Subcutaneous abdominal adipose tissue (tissue), 5 donors: ENCODE measurements around the gene MRPL22.
"Not testable (repeated sequence)": the region's sequence is repeated elsewhere in the genome, so short reads cannot be mapped to it uniquely, and the experiment has no call there.

Experiments used
- H3K27ac ChIP-seq: one replicate; pipeline ENCODE4 v1.7.0; 2013; ENCODE audit warnings: low read depth, mild to moderate bottlenecking, inconsistent platforms, low read length, moderate library complexity
- H3K27me3 ChIP-seq, 5 donors: one replicate each; pipeline ENCODE4 v1.7.0; 2013; ENCODE audit warnings: low read length in 5 of 5, inconsistent platforms in 1 of 5; ENCODE audit not compliant: control insufficient read depth in 5 of 5, insufficient read depth in 4 of 5
- H3K36me3 ChIP-seq, 5 donors: one replicate each; pipeline ENCODE4 v1.7.0; 2013; ENCODE audit warnings: low read length in 5 of 5; ENCODE audit not compliant: control insufficient read depth in 5 of 5, insufficient read depth in 5 of 5
- H3K4me1 ChIP-seq, 5 donors: one replicate each; pipeline ENCODE4 v1.7.0; 2013; ENCODE audit warnings: low read length in 5 of 5, mild to moderate bottlenecking in 3 of 5, moderate library complexity in 1 of 5; ENCODE audit not compliant: control insufficient read depth in 5 of 5, insufficient read depth in 5 of 5
- H3K4me3 ChIP-seq, 5 donors: one replicate each; pipeline ENCODE4 v1.7.0; 2013; ENCODE audit warnings: low read length in 5 of 5, low read depth in 1 of 5
- H3K9ac ChIP-seq, 5 donors: one replicate each; pipeline ENCODE4 v1.7.0; 2013; ENCODE audit warnings: low read length in 5 of 5, mild to moderate bottlenecking in 4 of 5, moderate library complexity in 3 of 5
- H3K9me3 ChIP-seq, 5 donors: one replicate each; pipeline ENCODE4 v1.7.0; 2013; ENCODE audit warnings: low read length in 5 of 5; ENCODE audit not compliant: control insufficient read depth in 5 of 5
- donor health status: healthy.
- donor health status: healthy.
- donor health status: healthy.
- donor health status: healthy.
- donor health status: healthy.

The MRPL22 gene

GRCh38 chr5:154984946-154985516 lies 44.2 kb downstream of the MRPL22 start:
- Histone ChIP-seq H3K9me3 (no peaks in the 10 kb centered on the region), H3K27ac (no peak overlapping the region), H3K36me3 (no peaks in the 10 kb centered on the region), H3K9ac (no peak overlapping the region), H3K4me3 (no peak overlapping the region), H3K27me3 (no peaks in the 10 kb centered on the region), H3K4me1 (peaks cover 0 to 8% (median 0%) of the 10 kb centered on the region in 5 donors)

GRCh38 chr5:154986151-154986550 lies 45.3 kb downstream of the MRPL22 start:
- Histone ChIP-seq H3K36me3 (no peaks in the 10 kb centered on the region), H3K4me1 (peaks cover 0 to 8% (median 0%) of the 10 kb centered on the region in 5 donors), H3K27me3 (no peaks in the 10 kb centered on the region), H3K9me3 (no peaks in the 10 kb centered on the region), H3K27ac (no peak overlapping the region), H3K4me3 (no peak overlapping the region), H3K9ac (no peak overlapping the region)

GRCh38 chr5:154989626-154990025 lies 48.8 kb downstream of the MRPL22 start:
- Histone ChIP-seq H3K36me3 (no peaks in the 10 kb centered on the region), H3K4me1 (peaks cover 0 to 8% (median 0%) of the 10 kb centered on the region in 5 donors), H3K27me3 (no peaks in the 10 kb centered on the region), H3K9ac (no peak overlapping the region), H3K27ac (no peak overlapping the region), H3K9me3 (no peaks in the 10 kb centered on the region), H3K4me3 (no peak overlapping the region)

- Histone ChIP-seq H3K27ac (no peak overlapping the region), H3K36me3 (no peaks in the 10 kb centered on the region), H3K4me1 (no peaks in the 10 kb centered on the region)
Measured at GRCh38 chr5:154993461-154993860, 52.6 kb downstream of the MRPL22 start.

GRCh38 chr5:154995679-154996078 lies 54.8 kb downstream of the MRPL22 start:
- no peaks in the 10 kb centered on the region for H3K4me1 ChIP-seq
- no peaks in the 10 kb centered on the region for H3K9me3 ChIP-seq
- no peak overlapping the region for H3K9ac ChIP-seq
- H3K27me3 ChIP-seq = no peaks in the 10 kb centered on the region
- no peak overlapping the region for H3K4me3 ChIP-seq
- H3K36me3 ChIP-seq = no peaks in the 10 kb centered on the region
- H3K27ac ChIP-seq = no peak overlapping the region

More at GRCh38 chr5:154993461-154993860, 52.6 kb downstream of the MRPL22 start:
- Histone ChIP-seq H3K27me3 (no peaks in the 10 kb centered on the region), H3K9ac (no peak overlapping the region), H3K9me3 (no peaks in the 10 kb centered on the region), H3K4me3 (no peak overlapping the region)

- no peak overlapping the region for H3K27ac ChIP-seq
- no peaks in the 10 kb centered on the region for H3K36me3 ChIP-seq
- H3K4me3 ChIP-seq = no peak overlapping the region
- H3K4me1 ChIP-seq = no peaks in the 10 kb centered on the region
- H3K9ac ChIP-seq = no peak overlapping the region
- H3K27me3 ChIP-seq = peaks cover 0 to 4% (median 0%) of the 10 kb centered on the region in 5 donors
- H3K9me3 ChIP-seq = no peaks in the 10 kb centered on the region
Measured at GRCh38 chr5:154997746-154998145, 56.9 kb downstream of the MRPL22 start.

- H3K36me3 ChIP-seq = no peaks in the 10 kb centered on the region
- H3K4me3 ChIP-seq = no peak overlapping the region
- no peaks in the 10 kb centered on the region for H3K9me3 ChIP-seq
- no peaks in the 10 kb centered on the region for H3K4me1 ChIP-seq
- H3K27ac ChIP-seq = no peak overlapping the region
- no peak overlapping the region for H3K9ac ChIP-seq
- H3K27me3 ChIP-seq = peaks cover 0 to 4% (median 0%) of the 10 kb centered on the region in 5 donors
Measured at GRCh38 chr5:154999865-155000264, 59.0 kb downstream of the MRPL22 start.

- Histone ChIP-seq H3K9me3 (no peaks in the 10 kb centered on the region), H3K36me3 (no peaks in the 10 kb centered on the region), H3K4me1 (no peaks in the 10 kb centered on the region), H3K9ac (no peak overlapping the region), H3K4me3 (no peak overlapping the region), H3K27ac (no peak overlapping the region), H3K27me3 (peaks cover 0 to 4% (median 0%) of the 10 kb centered on the region in 5 donors)
Measured at GRCh38 chr5:155001523-155001922, 60.6 kb downstream of the MRPL22 start.

GRCh38 chr5:155002722-155003121 lies 61.8 kb downstream of the MRPL22 start:
- H3K36me3 ChIP-seq, H3K9ac ChIP-seq, H3K27me3 ChIP-seq, H3K4me3 ChIP-seq, H3K4me1 ChIP-seq, H3K27ac ChIP-seq, H3K9me3 ChIP-seq: not testable (repeated sequence)

- H3K27ac ChIP-seq = no peak overlapping the region
- H3K27me3 ChIP-seq = peaks cover 0 to 4% (median 0%) of the 10 kb centered on the region in 5 donors
- no peaks in the 10 kb centered on the region for H3K36me3 ChIP-seq
- no peak overlapping the region for H3K9ac ChIP-seq
- no peaks in the 10 kb centered on the region for H3K4me1 ChIP-seq
- no peaks in the 10 kb centered on the region for H3K9me3 ChIP-seq
- H3K4me3 ChIP-seq = no peak overlapping the region
Measured at GRCh38 chr5:155004138-155004744, 63.4 kb downstream of the MRPL22 start.
